Mesenchymal stem cell (in vitro differentiated cells and primary cell): Measurements from ENCODE around the gene PRKCB.
"Not testable (repeated sequence)": the region's sequence is repeated elsewhere in the genome, so short reads cannot be mapped to it uniquely, and the experiment has no call there.

Experiments
- DNase-seq: peaks from one replicate; pipeline ENCODE4 v3.0.0-alpha.2; 2013
- H2AFZ ChIP-seq: one replicate; pipeline ENCODE4 v1.6.1; 2013; ENCODE audit warnings: low read depth, mild to moderate bottlenecking, control low read depth, inconsistent platforms, low read length, moderate library complexity
- H2AK5ac ChIP-seq: 2 replicates; pipeline ENCODE4 v1.6.1; 2013; ENCODE audit warnings: low read length, moderate library complexity, mild to moderate bottlenecking, inconsistent platforms; ENCODE audit not compliant: severe bottlenecking
- H2BK120ac ChIP-seq: one replicate; pipeline ENCODE4 v1.6.1; 2013; ENCODE audit warnings: low read depth, mild to moderate bottlenecking, inconsistent platforms, low read length, moderate library complexity
- H2BK12ac ChIP-seq, 2 experiments: one replicate each; pipeline ENCODE4 v1.6.1; 2013; ENCODE audit warnings: inconsistent platforms in 2 of 2, low read length in 2 of 2, mild to moderate bottlenecking in 2 of 2, moderate library complexity in 2 of 2, control low read depth in 1 of 2
- H2BK15ac ChIP-seq: one replicate; pipeline ENCODE4 v1.6.1; 2013; ENCODE audit warnings: mild to moderate bottlenecking, low read depth, inconsistent platforms; ENCODE audit not compliant: poor library complexity, severe bottlenecking
- H2BK5ac ChIP-seq: 2 replicates; pipeline ENCODE4 v1.6.1; 2013; ENCODE audit warnings: low read depth, mild to moderate bottlenecking, low read length, control low read depth, inconsistent platforms; ENCODE audit not compliant: poor library complexity, severe bottlenecking
- H3K14ac ChIP-seq, 2 experiments: one replicate each; pipeline ENCODE4 v1.6.1; 2013; ENCODE audit warnings: inconsistent platforms in 2 of 2, low read length in 2 of 2, control low read depth in 1 of 2, mild to moderate bottlenecking in 1 of 2, moderate library complexity in 1 of 2
- H3K18ac ChIP-seq, 2 experiments: one replicate each; pipeline ENCODE4 v1.6.1; 2013; ENCODE audit warnings: inconsistent platforms in 2 of 2, low read length in 2 of 2, control low read depth in 1 of 2, low read depth in 1 of 2, mild to moderate bottlenecking in 1 of 2
- H3K23ac ChIP-seq, 2 experiments: one replicate each; pipeline ENCODE4 v1.6.1; 2013; ENCODE audit warnings: inconsistent platforms in 2 of 2, low read length in 2 of 2, mild to moderate bottlenecking in 2 of 2, moderate library complexity in 2 of 2, control low read depth in 1 of 2
- H3K27ac ChIP-seq: 2 replicates; pipeline ENCODE4 v1.5.1; 2013; ENCODE audit warnings: mild to moderate bottlenecking, moderate library complexity, low read length, control low read depth, inconsistent platforms; ENCODE audit not compliant: poor library complexity, severe bottlenecking
- H3K27me3 ChIP-seq, 2 experiments: 2 replicates each; pipeline versions ENCODE4 v1.6.1 to v1.7.0; 2013; ENCODE audit warnings: low read length in 2 of 2, mild to moderate bottlenecking in 2 of 2, moderate library complexity in 2 of 2, control low read depth in 1 of 2, inconsistent platforms in 1 of 2; ENCODE audit not compliant: control insufficient read depth in 1 of 2, insufficient read depth in 1 of 2
- H3K36me3 ChIP-seq, 2 experiments: 2 replicates each; pipeline versions ENCODE4 v1.6.1 to v1.7.0; 2013; ENCODE audit warnings: low read length in 2 of 2, control low read depth in 1 of 2, inconsistent platforms in 1 of 2, low read depth in 1 of 2, mild to moderate bottlenecking in 1 of 2; ENCODE audit not compliant: insufficient read depth in 2 of 2, control insufficient read depth in 1 of 2
- H3K4ac ChIP-seq, 2 experiments: one replicate each; pipeline ENCODE4 v1.6.1; 2013; ENCODE audit warnings: inconsistent platforms in 2 of 2, low read length in 2 of 2, mild to moderate bottlenecking in 2 of 2, moderate library complexity in 2 of 2, control low read depth in 1 of 2, low read depth in 1 of 2
- H3K4me1 ChIP-seq: 2 replicates; pipeline ENCODE4 v1.6.1; 2013; ENCODE audit warnings: low read depth, low read length, control low read depth; ENCODE audit not compliant: control insufficient read depth, insufficient read depth
- H3K4me2 ChIP-seq: 2 replicates; pipeline ENCODE4 v1.6.1; 2013; ENCODE audit warnings: low read length, mild to moderate bottlenecking, inconsistent platforms; ENCODE audit not compliant: poor library complexity, severe bottlenecking
- H3K4me3 ChIP-seq, 2 experiments: 2 replicates each; pipeline versions ENCODE4 v1.5.1 to v1.7.0; 2013; ENCODE audit warnings: low read length in 2 of 2, mild to moderate bottlenecking in 2 of 2, control low read depth in 1 of 2, low read depth in 1 of 2; ENCODE audit not compliant: insufficient read depth in 1 of 2
- H3K79me1 ChIP-seq: replicated peaks from 2 replicates; pipeline ENCODE4 v1.6.1; 2013; ENCODE audit warnings: mild to moderate bottlenecking, control low read depth, low read length, inconsistent platforms; ENCODE audit not compliant: poor library complexity, severe bottlenecking
- H3K9ac ChIP-seq: 2 replicates; pipeline ENCODE4 v1.7.0; 2013; ENCODE audit warnings: mild to moderate bottlenecking, low read length, moderate library complexity
- H3K9me3 ChIP-seq: 2 replicates; pipeline ENCODE4 v1.7.0; 2013; ENCODE audit warnings: mild to moderate bottlenecking, low read length; ENCODE audit not compliant: control insufficient read depth
- H4K8ac ChIP-seq: one replicate; pipeline ENCODE4 v1.6.1; 2013; ENCODE audit warnings: inconsistent platforms, mild to moderate bottlenecking, low read length, moderate library complexity
- H4K91ac ChIP-seq: one replicate; pipeline ENCODE4 v1.6.1; 2013; ENCODE audit warnings: mild to moderate bottlenecking, low read length, inconsistent platforms
- WGBS: methylation state at CpG from one replicate; pipeline ENCODE4 v1.1.7; 2013; ENCODE audit warnings: mixed read lengths; 5-methylcytosine and 5-hydroxymethylcytosine counted together

The PRKCB gene

GRCh38 chr16:23930791-23931190 lies 95.0 kb downstream of the PRKCB start:
- Histone ChIP-seq H3K4me3 (no peak overlapping the region), H2BK120ac (no peak overlapping the region), H3K9me3 (no peaks in the 10 kb centered on the region), H3K4me1 (no peaks in the 10 kb centered on the region), H2BK5ac (no peak overlapping the region), H3K23ac (no peak overlapping the region), H2AFZ (no peak overlapping the region), H2AK5ac (no peak overlapping the region), H2BK15ac (no peak overlapping the region), H3K14ac (no peak overlapping the region), H3K36me3 (no peaks in the 10 kb centered on the region), H4K91ac (no peak overlapping the region), H3K18ac (no peak overlapping the region), H4K8ac (no peak overlapping the region), H3K4ac (no peak overlapping the region), H3K79me1 (no peaks in the 10 kb centered on the region), H3K27me3 (peaks cover 0 to 3% of the 10 kb centered on the region in 2 experiments), H3K9ac (no peak overlapping the region), H2BK12ac (no peak overlapping the region), H3K27ac (no peak overlapping the region), H3K4me2 (no peak overlapping the region)
- no peak for DNase-seq
- 72% methylated on average over 5 of the region's 5 CpGs for WGBS

DNA sequence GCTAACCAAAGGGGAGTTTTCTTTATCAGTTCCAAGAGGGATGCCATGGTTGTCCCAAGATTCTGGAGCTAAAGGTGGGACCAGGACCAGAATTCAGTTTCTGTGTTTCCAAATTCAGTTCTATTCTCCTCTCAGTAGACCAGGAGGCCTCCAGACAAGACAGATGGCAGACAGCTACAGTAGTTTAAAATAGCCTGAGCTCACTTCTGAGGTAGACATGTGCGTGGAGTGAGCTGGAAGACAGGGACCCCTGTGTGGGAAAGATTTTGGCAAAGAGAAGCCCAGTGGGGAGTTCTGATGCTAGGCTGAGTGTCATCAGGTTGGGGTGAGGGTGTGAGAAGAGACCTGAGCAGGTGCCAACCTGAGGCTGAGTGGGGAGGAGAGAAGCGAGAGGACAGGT lies 95.4 kb downstream of the PRKCB start:
- no peak overlapping the region for H3K9ac ChIP-seq
- no peak overlapping the region for H4K8ac ChIP-seq
- no peak overlapping the region for H4K91ac ChIP-seq
- no peaks in the 10 kb centered on the region for H3K79me1 ChIP-seq
- H3K14ac ChIP-seq, result no peak overlapping the region
- H3K4me2 ChIP-seq, result no peak overlapping the region
- no peak overlapping the region for H3K4ac ChIP-seq
- no peaks in the 10 kb centered on the region for H3K4me1 ChIP-seq
- H3K27me3 ChIP-seq, result peaks cover 0 to 3% of the 10 kb centered on the region in 2 experiments
- no peaks in the 10 kb centered on the region for H3K36me3 ChIP-seq
- no peak overlapping the region for H3K18ac ChIP-seq
- no peak overlapping the region for H2AFZ ChIP-seq
- no peak overlapping the region for H3K27ac ChIP-seq
- H2BK15ac ChIP-seq, result no peak overlapping the region
- no peak overlapping the region for H2BK12ac ChIP-seq
- 64% methylated on average over 2 of the region's 2 CpGs for WGBS
- H2BK5ac ChIP-seq, result no peak overlapping the region
- H3K4me3 ChIP-seq, result no peak overlapping the region
- H2BK120ac ChIP-seq, result no peak overlapping the region
- no peaks in the 10 kb centered on the region for H3K9me3 ChIP-seq
- DNase-seq, result no peak
- no peak overlapping the region for H3K23ac ChIP-seq
- H2AK5ac ChIP-seq, result no peak overlapping the region

- not testable (repeated sequence) for H3K4me3 ChIP-seq, H3K27ac ChIP-seq, H4K8ac ChIP-seq, H3K9ac ChIP-seq, H2BK120ac ChIP-seq, H3K4me2 ChIP-seq, H3K4me1 ChIP-seq, H2BK5ac ChIP-seq, H3K18ac ChIP-seq, H3K23ac ChIP-seq, H3K14ac ChIP-seq, H3K36me3 ChIP-seq, DNase-seq, H4K91ac ChIP-seq, H3K4ac ChIP-seq, H3K9me3 ChIP-seq, H3K27me3 ChIP-seq, H2BK15ac ChIP-seq, H3K79me1 ChIP-seq, H2BK12ac ChIP-seq, H2AFZ ChIP-seq, H2AK5ac ChIP-seq
- WGBS, result 54% methylated on average over 2 of the region's 2 CpGs
Observed at GRCh38 chr16:23933650-23934049, 97.9 kb downstream of the PRKCB start.

DNA sequence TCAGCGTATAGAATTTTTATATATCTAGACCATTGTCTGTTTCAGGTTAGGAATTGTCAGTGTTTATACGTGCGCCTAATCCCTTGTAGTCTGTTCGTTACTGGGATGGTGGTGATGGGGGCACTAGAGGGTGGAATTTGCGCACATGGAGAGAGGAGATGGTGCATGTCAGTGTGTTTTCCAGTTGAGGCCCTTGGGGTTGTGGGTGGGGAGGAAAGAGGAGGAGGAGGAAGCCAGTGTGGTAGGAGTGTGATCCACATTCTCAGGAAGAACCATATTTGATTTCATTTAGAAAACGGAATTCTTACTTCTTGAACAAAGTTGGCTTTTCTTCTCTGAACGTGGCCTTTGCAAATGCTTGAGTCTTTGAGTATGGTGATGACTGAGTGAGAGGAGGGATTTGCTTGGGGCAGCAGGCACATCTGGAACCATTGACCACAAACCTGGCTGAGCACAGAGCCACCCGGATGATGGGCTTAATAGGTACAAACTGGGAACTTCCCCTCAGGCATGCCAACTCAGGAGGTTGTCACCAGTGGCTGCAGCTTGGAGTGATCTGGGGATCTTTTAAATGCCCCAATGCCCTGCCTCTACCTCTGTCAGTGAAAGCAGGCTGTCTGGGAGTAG lies 98.9 kb downstream of the PRKCB start:
- Histone ChIP-seq H2BK12ac (no peak overlapping the region), H4K8ac (no peak overlapping the region), H3K27me3 (peaks cover 0 to 3% of the 10 kb centered on the region in 2 experiments), H2AK5ac (no peak overlapping the region), H3K4me1 (no peaks in the 10 kb centered on the region), H2AFZ (no peak overlapping the region), H3K9me3 (no peaks in the 10 kb centered on the region), H3K4me3 (no peak overlapping the region), H3K14ac (no peak overlapping the region), H3K36me3 (no peaks in the 10 kb centered on the region), H4K91ac (no peak overlapping the region), H3K9ac (no peak overlapping the region), H3K23ac (no peak overlapping the region), H2BK5ac (no peak overlapping the region), H3K27ac (no peak overlapping the region), H3K4me2 (no peak overlapping the region), H3K4ac (no peak overlapping the region), H3K79me1 (no peaks in the 10 kb centered on the region), H3K18ac (no peak overlapping the region), H2BK120ac (no peak overlapping the region), H2BK15ac (no peak overlapping the region)
- no peak for DNase-seq
- 74% methylated on average over 7 of the region's 8 CpGs for WGBS
